Parathyroid adenoma (tissue), 2 donors: Measurements from ENCODE around the gene PRKG1.

ENCODE experiments used
- H2AFZ ChIP-seq: fragments of 300-600 bp; sonication (generic); one replicate; pipeline ENCODE4 v1.7.0; 2017; ENCODE audit warnings: antibody characterized with exemption, mild to moderate bottlenecking
- H3K27ac ChIP-seq: fragments of 300-600 bp; sonication (generic); one replicate; pipeline ENCODE4 v1.7.0; 2017
- H3K27me3 ChIP-seq: fragments of 300-600 bp; sonication (generic); one replicate; pipeline ENCODE4 v1.7.0; 2017; ENCODE audit warnings: low read length; ENCODE audit not compliant: control insufficient read depth, insufficient read depth
- H3K36me3 ChIP-seq: fragments of 300-600 bp; sonication (generic); one replicate; pipeline ENCODE4 v1.7.0; 2017; ENCODE audit warnings: low read length; ENCODE audit not compliant: control insufficient read depth, insufficient read depth
- H3K4me1 ChIP-seq: fragments of 300-600 bp; sonication (generic); one replicate; pipeline ENCODE4 v1.7.0; 2017; ENCODE audit warnings: control low read depth
- H3K4me2 ChIP-seq: fragments of 300-600 bp; sonication (generic); one replicate; pipeline ENCODE4 v1.7.0; 2017; ENCODE audit warnings: low read length
- H3K4me3 ChIP-seq: fragments of 300-600 bp; sonication (generic); one replicate; pipeline ENCODE4 v1.7.0; 2017; ENCODE audit warnings: low read depth, low read length
- H3K79me2 ChIP-seq: fragments of 300-600 bp; sonication (generic); one replicate; pipeline ENCODE4 v1.7.0; 2017; ENCODE audit warnings: control low read depth
- H3K9ac ChIP-seq: fragments of 300-600 bp; sonication (generic); one replicate; pipeline ENCODE4 v1.7.0; 2017; ENCODE audit warnings: mild to moderate bottlenecking
- H3K9me3 ChIP-seq: fragments of 300-600 bp; sonication (generic); one replicate; pipeline ENCODE4 v1.7.0; 2017; ENCODE audit warnings: low read length; ENCODE audit not compliant: control insufficient read depth
- TF ChIP-seq, protein P1 (sequence below): fragments of 300-600 bp; sonication (generic); IDR thresholded peaks from one replicate; pipeline ENCODE4 v1.7.0; 2017; ENCODE audit warnings: antibody characterized with exemption, mild to moderate bottlenecking
- donor health status: primary hyperparathyroidism.

Gene PRKG1

DNA sequence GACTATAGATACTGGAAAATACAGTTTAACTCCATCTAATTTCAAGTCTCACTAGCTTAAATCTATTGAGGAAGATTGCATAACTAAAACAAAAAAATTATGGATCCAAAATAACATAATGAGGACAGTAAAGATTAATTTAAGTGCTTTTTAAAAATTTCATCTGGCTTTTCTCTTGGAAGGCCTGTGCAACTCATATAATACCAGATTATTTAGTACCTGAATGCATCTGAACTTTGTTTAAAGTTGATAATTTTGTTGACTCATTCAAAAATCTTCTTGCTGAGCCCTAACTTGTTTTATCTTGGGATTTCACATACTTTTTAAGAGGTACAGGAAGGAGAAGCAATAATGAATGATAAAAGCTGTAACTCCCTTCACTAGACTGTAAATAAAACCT, 478.6 kb downstream of the PRKG1 start:
- Histone ChIP-seq H3K9ac (no peak overlapping the region), H3K79me2 (no peaks in the 10 kb centered on the region), H3K27me3 (no peaks in the 10 kb centered on the region), H3K4me2 (no peak overlapping the region), H3K27ac (no peak overlapping the region), H2AFZ (no peak overlapping the region), H3K4me3 (no peak overlapping the region), H3K36me3 (no peaks in the 10 kb centered on the region), H3K4me1 (peaks cover 7% of the 10 kb centered on the region), H3K9me3 (no peaks in the 10 kb centered on the region)
- TF ChIP-seq, protein P1, sequence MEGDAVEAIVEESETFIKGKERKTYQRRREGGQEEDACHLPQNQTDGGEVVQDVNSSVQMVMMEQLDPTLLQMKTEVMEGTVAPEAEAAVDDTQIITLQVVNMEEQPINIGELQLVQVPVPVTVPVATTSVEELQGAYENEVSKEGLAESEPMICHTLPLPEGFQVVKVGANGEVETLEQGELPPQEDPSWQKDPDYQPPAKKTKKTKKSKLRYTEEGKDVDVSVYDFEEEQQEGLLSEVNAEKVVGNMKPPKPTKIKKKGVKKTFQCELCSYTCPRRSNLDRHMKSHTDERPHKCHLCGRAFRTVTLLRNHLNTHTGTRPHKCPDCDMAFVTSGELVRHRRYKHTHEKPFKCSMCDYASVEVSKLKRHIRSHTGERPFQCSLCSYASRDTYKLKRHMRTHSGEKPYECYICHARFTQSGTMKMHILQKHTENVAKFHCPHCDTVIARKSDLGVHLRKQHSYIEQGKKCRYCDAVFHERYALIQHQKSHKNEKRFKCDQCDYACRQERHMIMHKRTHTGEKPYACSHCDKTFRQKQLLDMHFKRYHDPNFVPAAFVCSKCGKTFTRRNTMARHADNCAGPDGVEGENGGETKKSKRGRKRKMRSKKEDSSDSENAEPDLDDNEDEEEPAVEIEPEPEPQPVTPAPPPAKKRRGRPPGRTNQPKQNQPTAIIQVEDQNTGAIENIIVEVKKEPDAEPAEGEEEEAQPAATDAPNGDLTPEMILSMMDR = no peak

DNA sequence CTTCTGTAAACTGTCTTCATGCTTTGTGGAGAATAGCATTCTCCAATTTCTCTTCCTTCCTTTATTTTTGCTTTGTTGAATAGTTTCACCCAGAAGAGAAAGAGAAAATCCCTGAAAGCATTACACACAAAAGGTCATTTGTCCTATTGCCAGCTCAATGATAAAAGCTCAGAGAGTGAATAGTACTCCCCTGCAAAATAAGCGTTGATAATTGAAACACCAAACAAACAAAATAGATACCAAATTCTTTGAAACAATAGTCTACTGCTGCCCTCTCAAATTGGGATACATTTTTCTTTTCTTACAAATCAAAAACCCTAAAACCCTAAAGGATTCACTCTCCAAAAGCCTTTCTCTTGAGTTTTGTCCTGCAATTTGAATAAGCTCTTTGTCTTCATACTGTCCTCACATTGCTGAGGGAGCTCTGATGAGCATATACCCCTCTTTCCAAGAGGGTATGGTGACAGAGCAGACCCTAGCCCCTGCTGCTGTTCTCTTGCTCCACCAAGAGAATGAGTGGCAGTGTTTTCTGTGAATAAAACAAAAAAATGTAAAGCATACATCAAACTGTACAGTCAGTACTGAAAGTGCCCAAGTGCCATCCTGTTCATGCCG, 490.7 kb downstream of the PRKG1 start:
- Histone ChIP-seq H3K27me3 (no peaks in the 10 kb centered on the region), H2AFZ (no peak overlapping the region), H3K27ac (no peak overlapping the region), H3K4me3 (no peak overlapping the region), H3K4me1 (no peaks in the 10 kb centered on the region), H3K9ac (no peak overlapping the region), H3K79me2 (no peaks in the 10 kb centered on the region), H3K9me3 (no peaks in the 10 kb centered on the region), H3K36me3 (no peaks in the 10 kb centered on the region), H3K4me2 (no peak overlapping the region)
- TF ChIP-seq, protein P1 = no peak

DNA sequence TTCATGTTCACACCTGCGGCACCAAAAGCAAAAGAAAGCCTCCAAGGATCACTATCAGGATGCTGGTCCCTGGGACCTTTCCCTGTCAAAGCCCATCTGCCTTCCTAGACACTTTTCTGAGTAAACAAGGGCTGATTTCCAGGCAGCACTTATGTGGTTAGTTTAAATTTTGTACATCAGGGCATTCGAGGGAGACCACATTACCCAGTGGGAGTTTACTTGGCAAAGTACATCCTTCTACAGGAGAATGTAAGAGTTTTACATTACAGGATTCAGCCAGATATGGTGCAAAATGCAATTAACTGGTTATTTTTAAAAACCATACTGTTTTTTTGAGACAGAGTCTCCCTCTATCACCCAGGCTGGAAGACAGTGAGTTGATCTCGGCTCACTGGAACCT, 493.0 kb downstream of the PRKG1 start:
- H3K4me1 ChIP-seq = no peaks in the 10 kb centered on the region
- no peaks in the 10 kb centered on the region for H3K27me3 ChIP-seq
- H3K79me2 ChIP-seq = no peaks in the 10 kb centered on the region
- H3K9me3 ChIP-seq = no peaks in the 10 kb centered on the region
- no peak overlapping the region for H3K4me2 ChIP-seq
- H3K36me3 ChIP-seq = no peaks in the 10 kb centered on the region
- no peak overlapping the region for H3K27ac ChIP-seq
- H3K9ac ChIP-seq = no peak overlapping the region
- TF ChIP-seq, protein P1 = no peak
- H2AFZ ChIP-seq = no peak overlapping the region
- no peak overlapping the region for H3K4me3 ChIP-seq

DNA sequence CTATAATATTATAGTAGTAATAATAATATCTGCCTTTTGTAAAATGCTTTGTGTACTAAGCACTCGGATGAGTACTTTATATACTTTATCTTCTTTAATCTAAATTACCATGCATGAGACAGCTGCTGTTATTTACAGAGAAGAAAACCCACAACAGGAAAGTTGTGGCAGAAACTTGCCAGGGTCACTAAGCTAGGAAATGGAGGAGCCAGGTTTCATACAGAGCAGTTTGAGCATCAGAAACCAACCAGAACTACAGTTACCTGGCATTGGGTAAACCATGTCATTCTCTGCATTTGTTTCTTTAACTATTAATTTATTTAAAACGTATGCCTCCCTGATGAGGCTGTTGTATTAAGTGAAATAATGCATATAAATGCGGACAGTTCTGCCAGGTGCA, 495.2 kb downstream of the PRKG1 start:
- H3K4me3 ChIP-seq = no peak overlapping the region
- H3K9me3 ChIP-seq = no peaks in the 10 kb centered on the region
- no peak overlapping the region for H3K27ac ChIP-seq
- no peaks in the 10 kb centered on the region for H3K79me2 ChIP-seq
- no peaks in the 10 kb centered on the region for H3K27me3 ChIP-seq
- TF ChIP-seq, protein P1 = no peak
- H2AFZ ChIP-seq = no peak overlapping the region
- H3K36me3 ChIP-seq = no peaks in the 10 kb centered on the region
- no peak overlapping the region for H3K9ac ChIP-seq
- H3K4me1 ChIP-seq = no peaks in the 10 kb centered on the region
- H3K4me2 ChIP-seq = no peak overlapping the region
